ENCODE data around the gene HSD17B11.
"Not testable (repeated sequence)": the region's sequence is repeated elsewhere in the genome, so short reads cannot be mapped to it uniquely, and the experiment has no call there.

Gene HSD17B11, protein sequence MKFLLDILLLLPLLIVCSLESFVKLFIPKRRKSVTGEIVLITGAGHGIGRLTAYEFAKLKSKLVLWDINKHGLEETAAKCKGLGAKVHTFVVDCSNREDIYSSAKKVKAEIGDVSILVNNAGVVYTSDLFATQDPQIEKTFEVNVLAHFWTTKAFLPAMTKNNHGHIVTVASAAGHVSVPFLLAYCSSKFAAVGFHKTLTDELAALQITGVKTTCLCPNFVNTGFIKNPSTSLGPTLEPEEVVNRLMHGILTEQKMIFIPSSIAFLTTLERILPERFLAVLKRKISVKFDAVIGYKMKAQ

DNA sequence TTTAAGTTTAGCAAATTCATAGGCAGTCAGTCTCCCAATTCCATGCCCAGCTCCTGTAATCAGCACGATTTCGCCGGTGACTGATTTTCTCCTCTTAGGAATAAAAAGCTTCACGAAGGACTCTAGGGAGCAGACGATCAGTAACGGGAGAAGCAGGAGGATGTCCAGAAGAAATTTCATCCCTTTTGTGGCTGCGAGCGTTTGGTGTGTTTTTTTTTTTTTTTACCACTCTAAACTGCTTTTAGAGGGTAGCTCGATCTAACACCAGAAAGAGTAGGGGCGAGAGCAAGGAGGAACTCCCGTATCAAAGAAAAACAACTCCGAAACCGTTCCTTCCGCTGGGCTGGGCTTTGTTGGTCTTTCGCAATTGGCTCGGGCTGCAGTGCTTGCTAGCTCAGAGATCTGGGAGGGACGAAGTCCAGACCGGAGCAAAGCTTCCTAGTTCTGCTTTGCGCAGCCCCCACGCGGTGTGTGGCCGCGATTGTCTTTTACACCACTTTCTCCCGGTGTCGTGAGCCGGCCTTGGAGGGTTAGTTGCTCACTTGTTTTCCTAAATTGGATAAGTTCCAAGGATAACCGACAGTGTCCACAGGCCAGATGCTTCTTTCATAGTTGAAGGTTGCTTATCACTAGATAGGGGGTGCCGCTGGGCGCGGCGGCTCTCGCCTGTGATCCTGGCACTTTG, at the start of gene HSD17B11:
Gene HSD17B11, minus strand, starts transcription at position 298 of the 685 bp plus-strand sequence. Its CDS starts 118 bp downstream, at position 180.
- peak; percentile 65 for DNase-seq (ENCODE audit: low read depth)

DNA sequence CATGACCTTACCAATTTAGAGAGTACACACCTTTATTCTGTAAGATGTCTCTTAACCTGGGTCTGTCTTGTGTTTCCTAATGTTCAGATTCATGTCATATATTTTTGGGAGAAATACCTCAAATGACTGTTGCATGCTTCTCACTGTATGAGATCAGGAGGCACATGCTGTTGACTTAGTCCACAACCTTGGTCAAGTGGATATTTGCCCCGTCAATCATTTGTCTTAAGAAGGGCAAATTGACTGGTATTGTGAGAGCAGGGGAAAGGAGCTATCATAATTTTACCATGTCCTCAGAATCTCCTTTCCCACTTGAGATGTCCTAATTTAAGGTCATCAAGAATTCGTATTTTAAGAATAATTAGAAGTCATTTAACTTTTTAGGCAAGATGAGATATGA, 42.4 kb upstream of the HSD17B11 start:
- DNase-seq (ENCODE audit: low read depth), result no peak

DNA sequence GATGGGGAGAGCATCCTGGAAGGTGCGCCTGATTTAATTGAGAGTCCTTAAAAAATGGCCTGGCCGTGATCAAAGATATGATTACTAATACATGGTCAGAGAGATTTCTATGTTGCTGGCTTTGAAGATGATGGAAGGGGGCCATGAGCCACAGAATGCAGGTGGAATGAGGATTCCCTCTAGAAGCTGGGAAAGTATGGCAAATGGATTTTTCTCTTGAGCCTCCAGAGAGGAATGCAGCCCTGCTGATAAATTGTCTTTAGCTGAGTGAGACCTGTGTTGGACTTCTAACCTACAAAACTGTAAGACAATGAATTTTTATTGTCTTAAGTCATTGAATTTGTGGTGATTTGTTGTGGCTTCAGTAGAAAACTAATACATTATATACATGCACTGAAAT, 39.0 kb upstream of the HSD17B11 start:
- no peak for DNase-seq (ENCODE audit: low read depth)

DNA sequence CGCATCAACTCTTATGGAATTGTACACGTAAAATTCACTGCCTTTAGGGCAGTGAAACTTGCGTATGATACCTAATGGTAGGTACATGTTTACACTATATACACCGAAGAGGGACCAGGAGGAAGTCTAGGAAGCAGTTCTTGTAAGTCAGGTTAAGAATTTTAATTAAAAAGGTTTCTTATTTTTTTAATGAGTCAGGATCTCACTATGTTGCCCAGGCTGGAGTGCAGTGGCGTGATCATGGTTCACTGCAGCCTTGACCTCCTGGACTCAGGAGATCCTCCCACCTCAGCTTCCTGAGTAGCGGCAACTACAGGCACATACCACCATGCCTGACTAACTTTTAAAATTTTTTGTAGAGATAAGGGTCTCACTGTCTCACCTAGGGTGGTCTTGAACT, 38.0 kb upstream of the HSD17B11 start:
- DNase-seq (ENCODE audit: low read depth), result no peak

DNA sequence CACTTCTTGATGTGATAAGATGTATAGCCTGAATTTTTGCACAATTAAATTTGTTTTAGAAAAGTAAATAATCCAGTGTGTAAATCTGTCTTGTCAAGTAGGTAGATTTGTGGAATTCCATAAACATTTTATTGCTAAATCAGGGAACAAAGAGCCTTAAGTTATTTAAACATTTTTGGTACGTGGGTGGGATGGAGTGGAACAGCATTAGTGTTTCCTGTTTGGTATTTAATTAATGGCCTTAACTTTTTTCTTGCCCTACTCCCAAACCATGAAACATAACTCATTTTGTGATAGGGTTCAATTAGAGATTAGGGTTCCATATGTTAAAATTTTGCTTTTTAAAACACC, 36.5 kb upstream of the HSD17B11 start:
- DNase-seq (ENCODE audit: low read depth), result no peak

DNA sequence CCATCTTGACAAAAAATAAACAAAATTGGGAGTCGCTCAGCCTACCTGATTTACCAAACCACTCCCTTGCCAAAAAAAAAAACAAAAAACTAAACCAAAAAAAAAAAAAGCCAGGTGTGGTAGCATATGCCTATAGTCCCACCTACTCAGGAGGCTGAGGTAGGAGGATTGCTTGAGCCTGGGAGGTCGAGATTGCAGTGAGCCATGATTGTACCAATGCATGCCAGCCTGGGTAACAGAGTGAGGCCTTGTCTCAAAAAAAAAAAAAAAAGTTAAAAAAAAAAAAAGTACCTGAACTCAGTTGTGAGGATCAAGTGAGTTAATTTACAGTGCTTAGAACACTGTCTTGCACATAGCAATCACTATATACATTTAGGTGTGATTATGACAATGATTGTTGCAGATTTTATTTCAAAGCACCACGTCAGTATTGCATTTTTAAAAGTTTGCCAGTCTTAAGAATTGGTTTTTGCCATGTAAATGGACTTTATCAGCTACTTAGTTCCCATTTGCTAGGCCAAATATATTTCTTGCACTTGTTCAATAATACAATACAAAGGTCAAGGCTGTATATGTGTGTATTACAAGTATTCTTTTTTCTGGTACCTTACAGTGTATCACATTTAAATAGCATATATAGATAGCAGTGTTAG, 36.0 kb upstream of the HSD17B11 start:
- no peak for DNase-seq (ENCODE audit: low read depth)

DNA sequence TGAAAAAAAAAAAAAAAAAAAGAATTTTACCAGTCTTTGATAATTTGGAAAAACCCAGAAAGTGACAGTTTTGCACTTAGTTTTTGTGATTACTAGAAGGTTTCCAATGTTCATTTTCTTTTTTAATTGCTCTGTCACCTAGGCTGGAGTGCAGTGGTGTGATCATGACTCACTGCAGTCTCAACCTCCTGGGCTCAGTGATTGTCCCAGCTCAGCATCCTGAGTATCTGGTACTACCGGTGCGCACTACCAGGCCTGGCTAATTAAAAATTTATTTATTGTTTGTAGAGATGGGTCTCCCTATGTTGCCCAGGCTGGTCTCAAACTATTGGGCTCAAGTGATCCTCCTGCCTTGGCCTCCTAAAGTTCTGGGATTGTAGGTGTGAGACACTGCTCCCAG, 34.7 kb upstream of the HSD17B11 start:
- DNase-seq (ENCODE audit: low read depth), result no peak

DNA sequence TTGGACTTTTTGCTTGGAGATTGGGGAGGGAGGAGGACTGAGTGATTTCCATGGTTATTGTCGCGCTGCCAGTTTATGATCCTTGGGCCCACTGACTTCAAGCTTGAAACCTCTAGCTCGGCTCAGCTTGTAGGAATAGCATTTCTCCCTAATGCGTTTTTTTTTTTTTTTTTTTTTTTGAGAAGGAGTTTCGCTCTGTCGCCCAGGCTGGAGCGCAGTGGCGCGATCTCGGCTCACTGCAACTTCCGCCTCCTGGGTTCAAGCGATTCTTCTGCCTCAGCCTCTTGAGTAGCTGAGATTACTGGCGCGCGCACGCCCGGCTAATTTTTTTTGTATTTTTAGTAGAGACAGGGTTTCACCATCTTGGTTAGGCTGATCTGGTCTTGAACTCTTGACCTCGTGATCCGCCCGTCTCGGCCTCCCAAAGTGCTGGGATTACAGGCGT, 33.1 kb upstream of the HSD17B11 start:
- not testable (repeated sequence) for DNase-seq (ENCODE audit: low read depth)

DNA sequence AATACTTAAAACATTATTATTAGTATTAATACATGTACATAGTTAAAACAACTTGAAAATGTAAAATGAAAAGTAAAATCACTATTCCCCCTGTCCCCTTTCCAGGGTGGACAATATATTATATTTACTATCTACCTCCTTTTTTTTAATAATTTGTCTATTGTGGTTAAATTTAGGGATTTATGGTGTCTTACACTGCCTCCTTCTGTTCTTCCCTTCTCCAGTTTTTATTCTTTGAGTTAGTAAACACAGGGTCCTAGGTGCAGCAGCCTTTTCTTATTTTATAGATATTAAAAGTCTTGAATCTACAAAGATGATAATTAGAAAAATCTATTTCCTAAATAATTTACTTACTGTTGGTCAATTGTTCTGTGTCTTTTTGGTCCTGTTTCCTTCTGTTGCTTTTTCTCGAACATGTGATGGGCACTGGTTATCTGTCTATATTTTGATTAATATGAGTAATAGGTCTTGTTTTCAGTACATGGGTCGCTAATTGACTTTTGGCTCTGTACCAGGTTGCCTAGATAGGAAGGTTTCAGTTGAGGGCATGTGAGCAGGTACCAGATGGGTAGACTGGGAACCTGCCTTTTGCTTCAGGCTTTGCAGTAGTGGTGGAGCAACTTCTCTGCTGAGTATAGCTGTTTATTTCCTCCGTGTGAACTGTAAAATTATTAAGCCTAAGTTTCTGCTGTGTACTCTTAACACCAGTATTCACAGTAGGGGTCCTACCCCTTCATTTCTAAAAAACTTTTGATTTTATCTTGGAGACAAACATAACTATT, 32.5 kb upstream of the HSD17B11 start:
- no peak for DNase-seq (ENCODE audit: low read depth)

DNA sequence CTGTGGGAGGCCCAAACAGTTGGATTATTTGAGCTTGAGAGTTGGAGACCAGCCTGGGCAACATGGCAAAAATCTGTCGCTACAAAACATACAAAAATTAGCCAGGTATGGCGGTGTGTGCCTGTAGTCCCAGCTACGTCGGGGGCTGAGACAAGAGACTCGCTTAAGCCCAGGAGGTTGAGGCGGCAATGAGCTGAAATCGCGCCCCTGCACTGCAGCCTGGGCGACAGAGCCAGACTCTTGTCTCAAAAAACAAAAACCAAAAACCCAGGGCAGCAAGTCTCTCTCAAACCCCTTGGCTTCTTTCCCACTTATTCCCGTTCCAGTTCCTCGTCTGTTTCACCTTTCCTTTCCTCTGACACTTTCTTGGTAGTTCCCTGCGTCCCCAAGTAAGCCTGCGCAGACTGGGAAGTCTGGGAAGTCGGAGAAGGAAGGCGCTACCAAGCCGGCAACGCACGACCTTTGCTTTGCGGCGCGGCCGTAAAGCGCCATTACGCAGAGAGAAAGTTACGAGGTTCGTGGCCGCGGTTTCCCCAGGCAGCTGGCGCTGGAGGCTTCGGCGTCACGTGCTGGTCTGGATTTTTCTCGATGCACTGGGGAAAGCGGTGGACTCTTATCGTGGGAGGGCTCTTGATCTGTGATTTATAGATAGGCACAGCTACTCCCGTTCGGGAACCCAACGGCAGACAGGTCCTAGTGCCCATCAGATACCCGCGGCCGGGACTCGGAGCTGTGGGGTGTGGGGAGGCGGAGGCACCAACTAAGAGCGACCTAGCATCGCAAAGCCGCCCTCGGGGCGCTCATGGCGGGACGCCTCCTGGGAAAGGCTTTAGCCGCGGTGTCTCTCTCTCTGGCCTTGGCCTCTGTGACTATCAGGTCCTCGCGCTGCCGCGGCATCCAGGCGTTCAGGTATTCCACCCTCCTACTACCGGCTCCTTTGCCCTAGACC, 31.4 kb upstream of the HSD17B11 start, which contains the start of gene NUDT9:
Gene NUDT9, plus strand, starts transcription at position 470 of the 949 bp plus-strand sequence. Its CDS starts 333 bp downstream, at position 803.
- DNase-seq (ENCODE audit: low read depth), result peak; percentile 71

DNA sequence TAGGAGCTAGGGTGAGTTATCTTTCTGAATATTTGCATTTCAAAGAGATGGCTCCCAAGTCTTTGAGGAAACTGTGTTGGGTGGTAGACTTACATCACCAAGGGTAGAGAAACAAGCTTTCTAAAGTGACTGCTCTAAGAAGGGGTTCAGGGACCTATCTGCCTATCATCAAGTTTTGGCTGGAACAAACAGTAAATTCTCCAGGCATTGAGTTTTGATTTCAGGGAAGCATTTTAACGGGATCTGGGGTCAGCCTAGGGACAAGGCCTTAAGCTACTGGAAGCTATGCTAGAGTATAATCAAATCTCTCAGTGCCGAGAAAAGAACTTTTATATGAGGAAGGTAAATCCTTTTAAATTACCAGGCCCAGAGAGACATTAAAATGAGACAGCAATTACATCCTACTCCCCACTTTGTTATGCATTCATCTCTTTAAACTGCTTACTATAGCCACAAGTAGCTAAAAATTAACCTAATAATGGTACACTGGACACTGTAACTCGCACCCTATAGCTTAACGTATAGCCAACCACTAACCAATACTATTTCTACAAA, 29.4 kb upstream of the HSD17B11 start:
- no peak for DNase-seq (ENCODE audit: low read depth)

DNA sequence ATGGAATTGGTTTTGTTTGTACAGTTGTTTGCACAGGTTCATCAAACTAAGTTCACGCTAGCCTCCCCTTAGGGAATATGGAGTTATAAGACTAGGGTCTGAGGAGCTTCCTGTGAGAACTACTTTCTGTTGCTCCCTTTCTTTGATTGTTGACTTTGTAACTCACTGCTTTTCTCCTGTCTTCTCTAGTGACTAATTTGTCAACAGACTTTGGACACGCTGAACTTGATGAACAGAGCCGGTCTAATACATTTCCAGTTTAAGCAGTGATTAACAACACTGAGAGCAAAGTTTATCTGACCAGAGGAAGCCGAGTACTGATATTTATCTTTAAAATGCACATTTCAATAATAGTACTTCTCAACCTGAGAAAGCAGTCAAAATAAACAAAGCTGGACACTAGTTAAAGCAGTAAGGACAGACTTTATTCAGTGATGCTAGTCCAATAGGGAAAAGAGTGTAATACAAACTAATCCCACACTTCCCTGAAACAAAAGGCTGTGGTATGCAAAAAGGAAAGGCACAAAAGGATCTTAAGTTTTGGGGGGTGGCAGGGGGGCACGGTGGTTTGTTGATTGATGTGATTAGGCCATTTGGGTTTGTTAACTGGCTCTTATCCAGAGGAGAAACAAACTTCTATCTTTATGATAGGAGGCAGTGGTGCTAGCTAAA, 28.7 kb upstream of the HSD17B11 start:
- DNase-seq (ENCODE audit: low read depth), result no peak

DNA sequence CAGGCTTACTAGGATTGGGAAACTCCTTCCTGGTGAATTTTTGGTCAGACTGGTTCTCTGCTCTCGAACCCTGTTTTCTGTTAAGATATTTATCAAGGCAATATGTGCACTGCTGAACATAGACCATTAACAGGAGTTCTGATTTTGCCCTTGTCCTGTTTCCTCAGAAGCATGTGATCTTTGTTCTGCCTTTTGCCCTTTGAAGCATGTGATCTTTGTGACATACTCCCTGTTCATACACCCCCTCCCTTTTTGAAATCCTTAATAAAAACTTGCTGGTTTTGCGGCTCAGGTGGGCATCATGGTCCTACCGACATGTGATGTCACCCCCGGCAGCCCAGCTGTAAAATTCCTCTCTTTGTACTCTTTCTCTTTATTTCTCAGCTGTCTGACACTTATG, 27.4 kb upstream of the HSD17B11 start:
- DNase-seq (ENCODE audit: low read depth), result not testable (repeated sequence)

DNA sequence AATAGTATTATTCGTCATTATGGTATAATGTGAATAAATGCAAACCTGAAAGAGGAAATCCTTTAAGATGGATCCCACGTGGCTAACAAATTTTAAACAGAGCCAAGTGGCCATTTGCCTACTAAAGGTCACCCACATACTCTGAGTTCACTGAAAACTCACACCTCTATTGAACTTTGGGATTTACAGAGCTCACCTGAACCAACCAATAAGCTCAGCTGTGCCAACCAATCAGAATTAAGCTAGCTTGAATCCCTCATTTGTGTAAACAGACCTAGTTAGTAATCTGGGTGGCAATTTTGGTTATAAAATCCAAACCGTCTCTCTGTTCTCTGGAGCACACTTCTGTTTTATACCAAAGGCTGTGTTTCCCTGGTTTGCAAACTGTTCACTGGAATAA, 26.0 kb upstream of the HSD17B11 start:
- no peak for DNase-seq (ENCODE audit: low read depth)

DNA sequence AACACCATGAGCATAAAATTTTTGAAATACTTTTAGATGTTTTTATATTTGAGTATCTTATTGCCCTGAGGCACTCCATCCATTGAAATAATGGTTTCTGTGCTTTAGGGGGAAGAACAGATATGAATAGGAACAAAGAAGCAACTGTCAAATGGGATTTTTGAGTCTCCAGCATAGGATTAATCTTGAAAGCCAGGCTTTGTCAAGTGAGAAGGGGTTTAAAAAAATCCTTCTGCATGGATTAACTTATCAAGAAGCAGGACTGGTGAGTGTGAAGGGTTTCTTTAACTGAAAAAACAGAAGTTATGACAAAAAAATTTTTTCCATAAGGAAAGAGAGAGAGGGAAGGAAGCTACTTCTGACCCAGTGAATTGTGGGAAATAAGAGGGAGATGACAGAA, 23.8 kb upstream of the HSD17B11 start:
- DNase-seq (ENCODE audit: low read depth), result no peak

DNA sequence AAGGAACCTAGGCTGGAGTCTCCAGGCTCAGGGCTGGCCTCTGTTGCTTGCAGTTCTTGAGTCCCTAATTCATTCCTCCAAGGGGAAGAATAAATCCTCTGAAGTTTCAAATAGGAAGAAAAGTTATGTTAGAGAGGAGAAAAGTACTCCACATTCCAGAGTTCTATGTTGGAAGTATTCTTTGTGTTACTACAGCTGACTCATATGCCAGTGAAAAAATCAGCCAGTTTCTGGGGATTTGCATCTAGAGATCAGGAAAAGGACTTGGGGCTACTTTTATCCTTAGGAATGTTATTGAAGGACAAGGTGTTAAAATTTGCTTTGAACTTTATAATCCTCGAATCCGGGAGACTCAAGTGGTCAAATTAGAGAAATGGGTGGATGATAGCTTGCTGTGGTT, 19.7 kb upstream of the HSD17B11 start:
- DNase-seq (ENCODE audit: low read depth), result no peak

DNA sequence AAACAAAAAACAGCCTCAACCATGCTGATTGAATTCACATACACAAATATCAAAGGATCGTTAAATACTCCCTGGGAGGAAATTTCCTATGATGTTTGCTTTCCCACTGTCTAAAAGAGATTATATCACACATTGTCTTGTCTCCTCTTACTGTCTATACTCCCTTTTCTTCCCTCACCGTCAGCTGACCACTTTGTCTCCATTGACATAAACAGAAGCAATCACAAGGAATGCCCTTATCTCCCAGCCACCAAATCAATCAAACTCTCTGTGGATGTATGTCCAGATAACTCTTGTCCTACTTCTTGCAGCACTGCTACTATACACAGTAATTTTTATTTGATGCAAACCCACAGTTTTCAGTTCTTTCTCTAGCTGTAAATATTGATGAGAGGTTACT, 19.2 kb upstream of the HSD17B11 start:
- no peak for DNase-seq (ENCODE audit: low read depth)

DNA sequence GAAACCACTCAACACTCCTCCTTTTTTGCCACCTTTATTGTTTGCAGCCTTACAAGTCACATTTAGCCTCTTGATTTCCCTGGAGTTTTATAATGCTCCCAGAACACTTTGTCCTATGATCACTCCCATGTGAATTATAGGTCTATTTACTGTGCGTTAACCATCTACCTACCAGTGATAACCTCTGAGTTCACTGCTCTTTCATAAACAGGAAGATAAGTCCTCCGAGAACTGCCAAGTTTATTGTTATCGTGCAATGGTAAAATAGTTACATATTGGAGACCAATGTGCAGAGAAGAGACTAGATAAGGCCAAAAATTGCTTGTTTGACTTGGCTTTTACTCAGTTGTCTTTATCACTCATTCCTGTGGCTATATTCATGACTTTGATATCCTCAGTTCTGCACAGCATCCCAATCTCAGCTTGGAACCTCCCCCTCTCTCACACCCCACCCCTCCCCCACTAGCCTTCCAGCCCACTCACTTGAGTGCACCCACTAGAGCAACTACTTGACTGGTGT, 18.5 kb upstream of the HSD17B11 start:
- DNase-seq (ENCODE audit: low read depth), result no peak

DNA sequence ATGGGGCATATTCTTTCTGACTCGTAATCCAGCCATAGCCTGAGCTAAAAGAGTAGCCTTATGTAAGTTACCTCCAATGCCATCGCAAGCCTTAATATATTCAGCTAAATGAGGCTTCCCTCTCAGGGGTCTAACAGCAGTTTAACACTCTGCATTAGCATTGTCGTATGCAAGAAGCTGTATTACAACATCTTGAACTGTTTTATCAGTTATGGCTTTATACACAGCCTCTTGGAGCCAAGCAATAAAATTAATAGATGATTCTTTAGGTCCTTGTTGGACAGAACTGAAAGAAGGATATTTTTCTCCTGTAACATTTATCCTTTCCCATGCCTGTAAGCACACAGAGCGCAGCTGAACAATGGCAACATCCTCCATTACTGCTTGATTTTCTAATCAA, 15.9 kb upstream of the HSD17B11 start:
- DNase-seq (ENCODE audit: low read depth), result not testable (repeated sequence)

DNA sequence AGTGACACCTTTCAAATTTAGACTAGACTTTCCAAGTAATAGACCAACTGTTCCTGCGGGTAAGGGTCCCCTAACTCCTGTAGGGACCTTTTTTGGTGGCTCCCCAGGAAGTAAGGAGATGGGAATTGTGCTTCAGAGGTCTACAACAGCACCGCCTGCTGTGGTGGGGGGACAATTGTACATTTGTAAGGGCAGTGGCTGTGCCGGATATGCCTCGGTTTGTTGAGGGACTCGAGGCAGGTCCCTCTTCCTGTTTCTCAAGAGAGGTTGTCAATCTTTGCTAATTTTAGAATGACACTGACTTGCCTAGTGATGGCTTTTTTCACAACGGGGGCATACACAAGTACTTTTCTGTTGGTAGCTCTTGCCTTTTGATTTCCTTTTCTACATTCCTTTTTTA, 15.5 kb upstream of the HSD17B11 start:
- DNase-seq (ENCODE audit: low read depth), result no peak

Data from activated T-helper 1 cell treated with Interleukin-2 at 50 U/mL for 16 hours (primary cell).